Lower leg skin (tissue), 4 donors: ENCODE measurements around the gene LGR5. TPM values are rescaled to one million over a fixed set of nuclear protein-coding genes. Genes with fewer than 3 reads are reported as not detected.
"Not testable (repeated sequence)": the region's sequence is repeated elsewhere in the genome, so short reads cannot be mapped to it uniquely, and the experiment has no call there.

ENCODE experiments used
- DNase-seq, 2 donors: peaks; one replicate each; pipeline ENCODE4 v3.0.0-alpha.2; 2019; ENCODE audit warnings: low spot score in 2 of 2
- H3K4me3 ChIP-seq: fragments of 200-600 bp; sonication (generic); 2 replicates; pipeline ENCODE4 v1.5.1; 2017; ENCODE audit warnings: mild to moderate bottlenecking, low read depth; ENCODE audit not compliant: poor library complexity, severe bottlenecking
- POLR2A ChIP-seq, 2 donors: fragments of 450-650 bp; IDR thresholded peaks; one replicate each; pipeline ENCODE4 v1.6.1; 2016 to 2017; ENCODE audit warnings: antibody characterized with exemption in 2 of 2, mild to moderate bottlenecking in 1 of 2, moderate library complexity in 1 of 2
- WGBS, 2 donors: methylation state at CpG; one replicate each; pipeline ENCODE4 v1.1.5; 2018; 5-methylcytosine and 5-hydroxymethylcytosine counted together
- intact Hi-C: fragments of 100-400 bp; cut with DNase I; formaldehyde crosslinking; loops from one replicate; pipeline ENCODE4 v1.15.0; 2023; ENCODE audit warnings: low total_unique reads
- total RNA-seq, 4 donors: library from RNA; depleted of rRNA; stranded (reverse); fragments of >200 nt; gene quantifications; one replicate each; pipeline ENCODE4 v1.1.0, GENCODE V29; 2016
- TF ChIP-seq, protein P1 (sequence below), 3 donors: fragments of 450-650 bp; IDR thresholded peaks; one replicate each; pipeline ENCODE4 v1.5.1; 2016; ENCODE audit warnings: antibody characterized with exemption in 3 of 3, mild to moderate bottlenecking in 3 of 3, moderate library complexity in 2 of 3

LGR5 gene
- total RNA-seq, 4 donors from 2014 or later = 1.1 to 6.3 (median 1.3) TPM

DNA sequence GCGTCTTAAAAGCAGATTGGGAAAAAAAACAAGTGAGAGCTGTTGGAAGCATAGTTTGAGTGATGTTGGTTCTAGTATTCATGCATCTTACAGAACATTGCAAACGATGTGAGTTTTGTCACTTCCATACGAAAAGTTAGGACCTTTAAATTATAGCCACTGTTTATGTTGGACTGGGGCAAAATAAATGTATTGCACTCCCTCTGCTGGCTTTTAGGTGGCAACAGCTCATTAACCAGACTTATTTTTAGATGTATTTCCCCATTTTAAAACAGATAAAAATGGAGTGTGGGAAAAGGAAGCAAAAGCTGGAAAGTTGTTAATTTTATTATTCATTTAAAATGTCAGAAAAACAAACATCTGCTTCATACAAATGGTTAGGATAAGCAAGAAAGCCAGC is 111.9 kb downstream of the LGR5 start:
- no peak for DNase-seq
- TF ChIP-seq POLR2A (IDR thresholded peaks at IDR 0.05) = no peak
- TF ChIP-seq, protein P1, sequence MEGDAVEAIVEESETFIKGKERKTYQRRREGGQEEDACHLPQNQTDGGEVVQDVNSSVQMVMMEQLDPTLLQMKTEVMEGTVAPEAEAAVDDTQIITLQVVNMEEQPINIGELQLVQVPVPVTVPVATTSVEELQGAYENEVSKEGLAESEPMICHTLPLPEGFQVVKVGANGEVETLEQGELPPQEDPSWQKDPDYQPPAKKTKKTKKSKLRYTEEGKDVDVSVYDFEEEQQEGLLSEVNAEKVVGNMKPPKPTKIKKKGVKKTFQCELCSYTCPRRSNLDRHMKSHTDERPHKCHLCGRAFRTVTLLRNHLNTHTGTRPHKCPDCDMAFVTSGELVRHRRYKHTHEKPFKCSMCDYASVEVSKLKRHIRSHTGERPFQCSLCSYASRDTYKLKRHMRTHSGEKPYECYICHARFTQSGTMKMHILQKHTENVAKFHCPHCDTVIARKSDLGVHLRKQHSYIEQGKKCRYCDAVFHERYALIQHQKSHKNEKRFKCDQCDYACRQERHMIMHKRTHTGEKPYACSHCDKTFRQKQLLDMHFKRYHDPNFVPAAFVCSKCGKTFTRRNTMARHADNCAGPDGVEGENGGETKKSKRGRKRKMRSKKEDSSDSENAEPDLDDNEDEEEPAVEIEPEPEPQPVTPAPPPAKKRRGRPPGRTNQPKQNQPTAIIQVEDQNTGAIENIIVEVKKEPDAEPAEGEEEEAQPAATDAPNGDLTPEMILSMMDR (IDR thresholded peaks at IDR 0.05) = no peak
- 53 to 56% methylated on average over 3 of the region's 3 CpGs for WGBS, 2 donors
- intact Hi-C loops = no loop called here
- no peak overlapping the region for H3K4me3 ChIP-seq

DNA sequence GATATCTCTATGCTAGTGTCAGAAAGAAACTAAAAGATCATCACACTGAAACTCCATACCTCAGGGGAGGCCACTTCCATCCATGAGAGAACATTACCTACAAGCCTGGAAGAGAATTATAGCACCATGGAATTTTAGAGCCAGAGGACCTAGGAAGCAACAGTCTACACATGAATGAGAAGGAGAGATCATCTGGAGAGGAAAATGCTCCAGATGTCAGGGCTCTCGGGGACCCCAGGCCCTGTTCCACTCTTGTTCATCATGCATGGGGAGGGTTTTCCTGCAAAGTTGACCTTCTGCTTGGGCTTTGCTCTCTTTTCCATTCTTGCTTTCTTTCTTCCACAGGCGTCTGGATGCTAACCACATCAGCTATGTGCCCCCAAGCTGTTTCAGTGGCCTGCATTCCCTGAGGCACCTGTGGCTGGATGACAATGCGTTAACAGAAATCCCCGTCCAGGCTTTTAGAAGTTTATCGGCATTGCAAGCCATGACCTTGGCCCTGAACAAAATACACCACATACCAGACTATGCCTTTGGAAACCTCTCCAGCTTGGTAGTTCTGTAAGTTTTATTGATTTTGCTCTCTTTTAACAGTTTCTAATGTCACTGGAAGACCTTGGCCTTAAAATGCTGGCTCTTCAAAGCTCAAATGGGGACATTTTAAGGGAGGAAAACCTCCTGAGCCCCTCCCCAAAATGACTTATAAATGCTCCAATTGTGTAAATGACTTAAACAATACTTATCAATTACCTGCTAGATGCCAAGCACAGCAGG is 113.3 kb downstream of the LGR5 start:
- no peak for TF ChIP-seq POLR2A (IDR thresholded peaks at IDR 0.05)
- TF ChIP-seq, protein P1 (IDR thresholded peaks at IDR 0.05) = peak in 1 of 3 donors; percentile 37
- DNase-seq = no peak
- H3K4me3 ChIP-seq = no peak overlapping the region
- intact Hi-C loops = no loop called here
- WGBS, 2 donors = 86 to 90% methylated on average over 5 of the region's 5 CpGs

- intact Hi-C loops = no loop called here
- H3K4me3 ChIP-seq = no peak overlapping the region
- WGBS, 2 donors = 78 to 91% methylated on average over 1 of the region's 1 CpG
- no peak for TF ChIP-seq POLR2A (IDR thresholded peaks at IDR 0.05)
- TF ChIP-seq, protein P1 (IDR thresholded peaks at IDR 0.05) = no peak
- no peak for DNase-seq
These were observed 115.6 kb downstream of the LGR5 start for GRCh38 chr12:71555191-71555590.

- WGBS, 2 donors = 84 to 94% methylated on average over 1 of the region's 1 CpG
- intact Hi-C loops, DNase-seq, H3K4me3 ChIP-seq: not testable (repeated sequence)
These were observed 116.2 kb downstream of the LGR5 start for GRCh38 chr12:71555789-71556188.

- intact Hi-C loops = no loop called here
- no peak for DNase-seq
- no peak overlapping the region for H3K4me3 ChIP-seq
- no peak for TF ChIP-seq POLR2A (IDR thresholded peaks at IDR 0.05)
- TF ChIP-seq, protein P1 (IDR thresholded peaks at IDR 0.05) = no peak
These were observed 116.8 kb downstream of the LGR5 start for GRCh38 chr12:71556448-71556847.

GRCh38 chr12:71556875-71557274 is 117.3 kb downstream of the LGR5 start:
- H3K4me3 ChIP-seq = no peak overlapping the region
- DNase-seq = no peak
- 69 to 71% methylated on average over 4 of the region's 4 CpGs for WGBS, 2 donors
- TF ChIP-seq, protein P1 (IDR thresholded peaks at IDR 0.05) = no peak
- TF ChIP-seq POLR2A (IDR thresholded peaks at IDR 0.05) = no peak
- intact Hi-C loops = no loop called here
